Left ventricle myocardium inferior (tissue), 1 donor: ENCODE results near the gene REM2. TPM values are rescaled to one million over a fixed set of nuclear protein-coding genes. Genes with fewer than 3 reads are reported as not detected.
A peak's percentile ranks its signal among the peaks of the same experiment; 100 is the strongest.

Experiments
- DNase-seq: peaks from one replicate; pipeline ENCODE4 v3.0.0-alpha.2; 2020
- H3K27ac ChIP-seq: fragments of 200-600 bp; replicated peaks from 2 replicates; pipeline ENCODE4 v1.8.0; 2021
- H3K27me3 ChIP-seq: fragments of 200-600 bp; 2 replicates; pipeline ENCODE4 v1.8.0; 2021; ENCODE audit warnings: low read depth
- H3K36me3 ChIP-seq: fragments of 200-600 bp; 2 replicates; pipeline ENCODE4 v1.8.0; 2021
- H3K4me1 ChIP-seq: fragments of 200-600 bp; 2 replicates; pipeline ENCODE4 v1.8.0; 2021
- H3K4me3 ChIP-seq: fragments of 200-600 bp; 2 replicates; pipeline ENCODE4 v1.8.0; 2021; ENCODE audit warnings: mild to moderate bottlenecking, moderate library complexity
- H3K9me3 ChIP-seq: fragments of 200-600 bp; replicated peaks from 2 replicates; pipeline ENCODE4 v1.8.0; 2021
- intact Hi-C: fragments of 100-400 bp; cut with micrococcal nuclease; formaldehyde crosslinking; loops from one replicate; pipeline ENCODE4 v1.11.0; 2022
- total RNA-seq: library from RNA; stranded (reverse); fragmentation: NEBNext Ultra II Directional; extraction: Animal tissue kit (Norgen Biotek cat#: 25700); gene quantifications from one replicate; pipeline ENCODE4 v1.2.1, GENCODE V29; 2021
- TF ChIP-seq, protein P1 (sequence below): fragments of 200-600 bp; IDR thresholded peaks from 2 replicates; pipeline ENCODE4 v1.8.0; 2021; ENCODE audit warnings: antibody characterized with exemption, mild to moderate bottlenecking, borderline replicate concordance
- donor health status: DM: no; HTN: yes; CAD: no; lungs with severe emphysema.

Gene REM2
- total RNA-seq, 1 donor from 2014 or later = not detected

DNA sequence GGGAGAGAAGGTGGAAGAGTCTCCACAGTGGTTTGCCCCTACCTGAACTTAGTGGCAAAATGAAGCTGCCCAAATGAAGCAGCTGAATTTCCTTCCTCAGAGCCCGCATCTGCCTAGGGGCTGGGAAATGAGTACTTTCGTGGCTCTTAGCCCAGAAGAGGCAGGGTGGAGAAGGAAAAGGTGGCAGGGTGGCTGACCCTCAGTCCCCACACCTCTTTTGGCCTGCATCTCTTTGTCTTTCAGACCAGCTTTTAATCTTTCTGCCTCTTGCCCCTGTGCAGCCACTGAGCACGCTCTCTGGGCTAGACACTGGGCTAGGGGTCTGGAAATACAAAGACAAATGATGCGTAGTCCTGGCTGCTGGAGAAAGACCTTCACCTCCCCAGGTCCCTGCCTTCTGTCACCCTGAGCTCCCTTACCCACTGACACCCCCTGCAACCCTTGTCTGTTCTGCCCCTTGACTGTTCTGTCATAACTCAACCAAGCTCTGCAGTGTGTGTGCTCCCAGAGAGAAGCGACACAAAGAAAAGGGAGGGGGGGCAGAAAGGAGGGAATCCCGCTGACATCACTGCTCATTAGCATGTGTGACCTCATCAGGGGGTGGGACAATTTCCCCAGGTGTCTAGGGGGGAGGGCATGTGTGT lies 371 bp upstream of the REM2 start:
- H3K27me3 ChIP-seq = peaks cover 19% of the 10 kb centered on the region
- no peaks in the 10 kb centered on the region for H3K9me3 ChIP-seq
- no peak for DNase-seq
- no peak overlapping the region for H3K27ac ChIP-seq
- TF ChIP-seq, protein P1, sequence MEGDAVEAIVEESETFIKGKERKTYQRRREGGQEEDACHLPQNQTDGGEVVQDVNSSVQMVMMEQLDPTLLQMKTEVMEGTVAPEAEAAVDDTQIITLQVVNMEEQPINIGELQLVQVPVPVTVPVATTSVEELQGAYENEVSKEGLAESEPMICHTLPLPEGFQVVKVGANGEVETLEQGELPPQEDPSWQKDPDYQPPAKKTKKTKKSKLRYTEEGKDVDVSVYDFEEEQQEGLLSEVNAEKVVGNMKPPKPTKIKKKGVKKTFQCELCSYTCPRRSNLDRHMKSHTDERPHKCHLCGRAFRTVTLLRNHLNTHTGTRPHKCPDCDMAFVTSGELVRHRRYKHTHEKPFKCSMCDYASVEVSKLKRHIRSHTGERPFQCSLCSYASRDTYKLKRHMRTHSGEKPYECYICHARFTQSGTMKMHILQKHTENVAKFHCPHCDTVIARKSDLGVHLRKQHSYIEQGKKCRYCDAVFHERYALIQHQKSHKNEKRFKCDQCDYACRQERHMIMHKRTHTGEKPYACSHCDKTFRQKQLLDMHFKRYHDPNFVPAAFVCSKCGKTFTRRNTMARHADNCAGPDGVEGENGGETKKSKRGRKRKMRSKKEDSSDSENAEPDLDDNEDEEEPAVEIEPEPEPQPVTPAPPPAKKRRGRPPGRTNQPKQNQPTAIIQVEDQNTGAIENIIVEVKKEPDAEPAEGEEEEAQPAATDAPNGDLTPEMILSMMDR = no peak
- intact Hi-C loops = no loop called here
- H3K4me3 ChIP-seq = no peak overlapping the region
- H3K4me1 ChIP-seq = peaks cover 16% of the 10 kb centered on the region
- H3K36me3 ChIP-seq = peaks cover 17% of the 10 kb centered on the region

DNA sequence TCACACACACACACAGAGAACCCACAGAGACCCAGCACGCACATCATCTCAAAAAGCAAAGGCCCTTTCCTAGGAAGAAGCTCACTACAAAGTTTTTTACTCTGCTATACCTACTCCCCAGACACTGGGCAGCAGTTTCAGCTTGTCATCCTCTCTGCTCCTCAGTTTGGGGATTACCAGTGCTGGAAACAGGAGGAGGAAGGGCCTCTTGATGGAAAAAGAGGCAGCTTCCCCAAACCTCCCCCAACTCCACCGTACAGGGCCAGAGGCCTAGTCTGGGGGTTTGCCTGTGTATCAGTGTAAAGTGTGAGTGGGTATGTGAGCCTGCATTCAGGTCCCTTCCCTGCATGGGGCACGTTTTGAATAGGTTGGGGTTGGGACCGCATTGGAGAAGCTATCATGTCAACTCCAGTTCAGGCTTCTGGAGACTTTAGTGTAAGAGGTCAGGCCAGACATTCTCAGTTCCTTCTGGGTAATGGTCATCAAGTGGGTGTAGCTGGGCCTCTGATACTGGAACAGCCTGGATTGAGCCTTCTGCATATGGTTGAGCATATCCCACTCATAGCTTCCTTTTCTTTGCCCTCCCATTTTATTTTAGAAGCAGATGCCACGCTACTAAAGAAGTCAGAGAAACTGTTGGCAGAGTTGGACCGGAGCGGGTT lies 1.2 kb downstream of the REM2 start:
- Histone ChIP-seq H3K4me1 (peaks cover 20% of the 10 kb centered on the region), H3K4me3 (no peak overlapping the region), H3K9me3 (no peaks in the 10 kb centered on the region), H3K27ac (no peak overlapping the region), H3K36me3 (peaks cover 3% of the 10 kb centered on the region), H3K27me3 (peaks cover 19% of the 10 kb centered on the region)
- TF ChIP-seq, protein P1 = no peak
- intact Hi-C loops = no loop called here
- no peak for DNase-seq

DNA sequence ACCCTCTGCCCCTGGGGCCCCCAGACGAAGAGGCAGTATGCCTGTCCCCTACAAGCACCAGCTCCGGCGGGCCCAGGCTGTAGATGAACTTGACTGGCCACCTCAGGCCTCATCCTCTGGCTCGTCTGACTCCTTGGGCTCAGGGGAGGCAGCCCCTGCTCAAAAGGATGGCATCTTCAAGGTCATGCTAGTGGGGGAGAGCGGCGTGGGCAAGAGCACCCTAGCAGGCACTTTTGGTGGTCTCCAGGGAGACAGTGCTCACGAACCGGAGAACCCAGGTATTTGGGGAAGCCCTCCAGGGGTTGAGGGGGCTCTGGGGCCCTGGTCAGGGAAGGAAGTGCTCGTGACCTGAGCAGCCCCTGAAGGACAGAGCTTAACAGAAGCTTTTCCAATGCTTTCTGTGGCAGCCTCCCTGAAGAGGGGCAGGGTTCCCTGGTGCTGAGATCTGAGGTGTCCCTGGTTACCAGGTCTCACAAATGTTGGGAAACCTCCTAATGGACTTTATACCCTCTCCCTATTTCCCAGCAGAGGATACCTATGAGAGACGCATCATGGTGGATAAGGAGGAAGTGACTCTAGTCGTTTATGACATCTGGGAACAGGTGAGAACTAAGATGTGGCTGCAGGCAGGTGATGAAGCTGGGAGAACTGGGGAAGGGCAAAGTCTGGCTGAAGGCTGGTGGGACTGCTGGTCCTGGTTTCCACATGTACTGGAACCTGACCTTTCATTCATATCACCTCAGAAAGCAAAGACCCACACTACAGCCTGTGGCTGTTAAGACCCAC lies 1.9 kb downstream of the REM2 start:
- peaks cover 19% of the 10 kb centered on the region for H3K27me3 ChIP-seq
- intact Hi-C loops = no loop called here
- no peaks in the 10 kb centered on the region for H3K9me3 ChIP-seq
- DNase-seq = no peak
- peaks cover 20% of the 10 kb centered on the region for H3K4me1 ChIP-seq
- H3K4me3 ChIP-seq = no peak overlapping the region
- no peaks in the 10 kb centered on the region for H3K36me3 ChIP-seq
- no peak overlapping the region for H3K27ac ChIP-seq
- TF ChIP-seq, protein P1 = no peak

DNA sequence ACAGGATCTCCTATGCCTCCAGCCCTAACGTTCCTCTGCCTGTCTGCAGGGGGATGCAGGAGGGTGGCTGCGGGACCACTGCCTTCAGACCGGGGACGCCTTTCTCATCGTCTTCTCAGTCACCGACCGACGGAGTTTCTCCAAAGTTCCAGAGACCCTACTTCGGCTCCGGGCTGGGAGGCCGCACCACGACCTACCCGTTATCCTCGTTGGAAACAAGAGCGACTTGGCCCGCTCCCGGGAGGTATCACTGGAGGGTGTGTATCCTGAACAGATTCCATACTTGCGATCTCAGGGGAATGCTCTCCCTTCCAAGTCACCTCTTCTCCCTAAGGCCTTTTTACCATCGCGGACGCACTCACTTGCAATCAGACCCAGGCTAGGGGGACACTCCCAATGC lies 3.0 kb downstream of the REM2 start:
- no peaks in the 10 kb centered on the region for H3K9me3 ChIP-seq
- no peak for DNase-seq
- H3K36me3 ChIP-seq = no peaks in the 10 kb centered on the region
- intact Hi-C loops = no loop called here
- H3K27ac ChIP-seq = no peak overlapping the region
- peak overlapping the region; percentile 72 for H3K4me3 ChIP-seq
- H3K4me1 ChIP-seq = peaks cover 20% of the 10 kb centered on the region
- TF ChIP-seq, protein P1 = no peak
- H3K27me3 ChIP-seq = peaks cover 19% of the 10 kb centered on the region

DNA sequence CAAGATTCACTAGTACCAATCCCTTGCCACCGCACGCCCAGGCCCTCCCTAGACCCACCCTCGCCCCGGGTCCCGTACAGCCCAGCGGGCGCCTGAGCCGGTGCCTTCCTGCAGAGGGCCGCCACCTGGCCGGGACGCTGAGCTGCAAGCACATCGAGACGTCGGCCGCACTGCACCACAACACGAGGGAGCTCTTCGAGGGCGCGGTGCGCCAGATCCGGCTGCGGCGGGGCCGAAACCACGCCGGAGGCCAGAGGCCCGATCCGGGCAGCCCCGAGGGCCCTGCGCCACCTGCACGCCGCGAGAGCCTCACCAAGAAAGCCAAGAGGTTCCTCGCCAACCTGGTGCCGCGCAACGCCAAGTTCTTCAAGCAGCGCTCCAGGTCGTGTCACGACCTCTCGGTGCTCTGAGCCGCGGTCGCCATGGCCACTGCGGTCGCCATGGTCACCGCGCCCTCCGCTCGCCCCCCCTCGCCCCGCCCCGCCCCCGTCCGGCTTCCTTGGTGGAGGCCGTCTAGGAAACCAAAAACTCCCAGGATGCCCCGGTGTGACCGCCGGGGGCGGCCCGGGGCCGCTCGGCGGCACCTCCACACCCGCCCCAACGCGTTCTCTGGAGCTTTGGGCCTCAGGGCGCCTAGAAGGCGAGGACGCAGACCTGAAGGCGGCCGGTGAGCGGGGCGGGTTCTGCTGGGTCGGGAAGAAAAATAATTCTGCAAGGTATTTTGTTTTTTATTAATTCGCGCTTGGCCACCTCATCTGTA lies 3.7 kb downstream of the REM2 start:
- intact Hi-C loops = no loop called here
- H3K36me3 ChIP-seq = no peaks in the 10 kb centered on the region
- TF ChIP-seq, protein P1 = peak; percentile 6
- DNase-seq = peak; percentile 71
- no peaks in the 10 kb centered on the region for H3K9me3 ChIP-seq
- H3K4me1 ChIP-seq = peaks cover 20% of the 10 kb centered on the region
- H3K27ac ChIP-seq = peak overlapping the region; percentile 48
- peaks cover 19% of the 10 kb centered on the region for H3K27me3 ChIP-seq
- peak overlapping the region; percentile 72 for H3K4me3 ChIP-seq
